ENCODE measurements around the gene SLC12A3.

The SLC12A3 gene

GRCh38 chr16:56848029-56848936, 16.7 kb upstream of the SLC12A3 start:
- no peak for DNase-seq (ENCODE audit: low read depth in 2 of 2)

DNA sequence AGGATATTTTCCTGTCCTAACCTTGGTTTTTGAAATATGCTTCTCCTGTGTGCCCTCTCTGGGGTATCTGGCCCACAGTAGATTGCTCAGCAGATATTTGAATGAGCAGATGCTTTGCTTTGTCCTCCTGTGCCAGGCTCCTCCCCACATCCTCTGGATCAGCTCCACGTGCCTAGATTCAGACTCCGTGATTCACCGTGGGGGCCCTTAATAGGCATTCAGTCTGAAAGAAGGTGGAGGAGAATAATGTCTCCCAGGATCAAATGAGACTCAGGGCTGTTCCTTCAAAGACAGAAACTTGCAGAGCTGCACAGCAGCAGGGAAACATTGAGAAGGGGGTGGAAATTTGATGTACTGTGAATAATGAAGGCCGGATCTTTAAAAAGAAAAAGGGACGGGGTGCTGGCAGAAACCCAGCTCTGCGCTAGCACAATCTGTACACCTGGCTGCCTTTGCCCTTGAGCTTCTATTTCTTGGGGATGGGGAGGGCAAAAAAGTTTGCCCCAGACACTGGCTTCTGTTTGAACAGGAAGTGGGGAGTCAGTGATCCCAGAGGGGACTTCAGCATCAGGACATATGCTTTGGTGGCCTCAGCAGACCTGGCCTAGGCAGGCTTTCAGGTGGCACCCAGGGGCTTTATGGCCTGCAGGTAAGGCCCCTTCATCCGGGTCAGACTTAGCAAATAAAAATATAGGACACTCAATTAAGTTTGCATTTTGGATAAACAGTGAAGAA, 15.9 kb upstream of the SLC12A3 start:
- DNase-seq (ENCODE audit: low read depth in 2 of 2), result no peak

- no peak for DNase-seq (ENCODE audit: low read depth in 2 of 2)
Observed at GRCh38 chr16:56849690-56850680, 15.0 kb upstream of the SLC12A3 start.

DNA sequence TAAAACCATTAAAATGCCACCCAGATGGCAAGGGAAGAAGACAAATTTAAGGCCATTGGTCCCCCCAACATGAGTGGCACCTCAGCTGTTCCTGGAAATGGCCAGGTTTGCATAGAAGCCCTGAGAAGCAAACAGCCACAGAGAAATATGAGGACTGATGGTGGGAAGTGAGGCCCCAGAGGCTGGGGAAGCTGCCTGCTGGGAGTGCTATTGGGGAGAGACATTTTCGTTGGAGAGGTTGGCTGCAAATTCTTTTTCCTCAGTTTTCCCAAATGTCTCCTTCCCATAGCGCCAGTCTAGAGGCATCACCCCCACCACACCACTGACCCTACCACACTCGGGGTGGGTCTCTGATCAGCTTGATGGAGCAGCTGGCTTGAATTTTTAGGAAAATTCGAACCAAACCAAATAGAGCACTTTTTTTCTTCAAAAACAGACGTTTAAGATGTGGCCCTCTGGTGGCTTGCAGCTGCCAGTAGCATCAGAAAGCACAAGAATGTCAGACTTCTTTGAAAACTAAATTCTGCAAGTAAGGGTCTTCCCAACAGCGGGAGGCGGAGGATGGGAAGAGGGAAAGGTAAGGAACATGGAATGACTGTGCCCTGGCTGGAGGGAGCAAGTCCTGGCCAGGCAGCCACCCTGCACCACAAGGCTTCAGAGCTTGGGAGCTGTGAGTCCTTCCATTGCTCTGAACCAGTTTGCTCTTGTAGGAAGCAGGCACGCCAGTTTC, 13.2 kb upstream of the SLC12A3 start:
- no peak for DNase-seq (ENCODE audit: low read depth in 2 of 2)

- DNase-seq (ENCODE audit: low read depth in 2 of 2), result no peak
Observed at GRCh38 chr16:56852401-56852730, 12.6 kb upstream of the SLC12A3 start.

GRCh38 chr16:56852968-56853367, 12.0 kb upstream of the SLC12A3 start:
- no peak for DNase-seq (ENCODE audit: low read depth in 2 of 2)

GRCh38 chr16:56855201-56855600, 9.8 kb upstream of the SLC12A3 start:
- DNase-seq (ENCODE audit: low read depth in 2 of 2), result no peak

- DNase-seq (ENCODE audit: low read depth in 2 of 2), result no peak
Observed at GRCh38 chr16:56855946-56856345, 9.1 kb upstream of the SLC12A3 start.

DNA sequence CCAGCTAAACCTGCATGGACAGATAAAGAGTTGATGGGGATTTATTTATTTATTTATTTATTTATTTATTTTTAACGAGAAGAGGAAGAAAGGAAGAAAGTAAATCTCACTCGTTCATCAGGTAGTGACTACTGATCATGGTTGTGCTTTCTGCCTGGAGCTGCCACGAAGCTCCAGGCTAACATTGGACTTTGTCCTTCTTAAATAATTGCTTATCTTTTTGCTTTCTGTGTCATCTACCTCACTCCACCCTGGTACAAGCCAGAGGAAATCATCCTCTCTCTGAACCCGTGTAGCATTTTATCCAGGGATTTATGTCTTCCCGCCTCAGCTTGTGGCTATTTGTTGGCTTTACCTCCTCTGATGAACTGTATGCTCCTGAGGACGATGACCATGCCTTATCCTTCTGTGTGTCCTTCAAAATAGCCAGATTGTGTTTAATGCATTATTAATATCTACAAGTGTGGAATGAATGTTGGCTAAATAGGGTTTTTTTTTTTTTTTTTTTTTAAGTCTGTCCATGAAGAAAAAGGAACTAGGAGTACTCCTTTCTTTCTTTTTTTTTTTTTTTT, 8.0 kb upstream of the SLC12A3 start:
- no peak for DNase-seq (ENCODE audit: low read depth in 2 of 2)

DNA sequence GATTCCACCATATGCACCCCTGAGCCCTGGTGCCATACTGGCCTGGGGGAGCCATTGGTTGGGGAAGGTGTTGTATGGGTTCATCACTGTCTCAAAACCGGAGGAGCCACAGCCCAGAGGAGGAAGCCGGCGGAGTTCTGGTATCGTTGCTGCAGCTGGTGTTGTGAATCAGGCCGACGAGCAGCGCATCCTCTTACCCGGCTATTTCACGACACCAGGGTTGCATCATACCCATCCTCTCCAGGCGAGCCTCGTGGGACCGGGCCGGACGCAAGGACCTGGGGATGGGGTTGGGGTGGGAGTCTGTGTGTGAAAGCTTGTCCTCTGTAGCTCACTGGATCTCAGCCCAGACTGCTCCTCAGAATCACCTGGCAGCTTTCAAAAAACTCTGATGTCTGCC, 6.6 kb upstream of the SLC12A3 start:
- DNase-seq (ENCODE audit: low read depth in 2 of 2), result no peak

GRCh38 chr16:56859636-56860035, 5.4 kb upstream of the SLC12A3 start:
- DNase-seq (ENCODE audit: low read depth in 2 of 2), result no peak

- no peak for DNase-seq (ENCODE audit: low read depth in 2 of 2)
Observed at GRCh38 chr16:56860226-56861020, 4.6 kb upstream of the SLC12A3 start.

DNA sequence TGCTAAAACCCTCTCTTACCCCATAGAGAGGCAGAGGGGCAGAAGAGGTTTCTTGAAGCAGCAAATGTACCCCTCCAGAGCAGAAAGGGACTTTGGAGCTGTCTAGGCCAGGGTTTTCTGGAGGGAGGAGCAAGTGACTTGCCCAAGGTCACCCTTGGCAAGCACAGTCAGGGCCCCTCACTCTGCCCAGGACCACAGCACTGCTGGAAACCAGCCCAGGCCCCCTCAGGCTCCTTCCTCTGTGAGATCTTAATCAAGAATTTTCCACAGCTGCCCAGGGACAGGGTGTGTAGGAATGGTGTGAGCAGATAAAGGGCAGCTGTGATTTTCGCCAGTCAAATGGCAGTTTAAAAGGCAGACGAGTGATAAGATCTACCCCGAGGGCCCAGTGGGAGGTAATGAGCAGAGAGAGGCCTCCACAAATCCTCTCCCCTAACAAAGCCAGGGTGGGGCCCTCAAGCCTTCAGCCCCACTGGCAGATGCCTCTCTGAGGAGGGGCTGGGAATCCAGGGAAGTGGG, 3.9 kb upstream of the SLC12A3 start:
- DNase-seq (ENCODE audit: low read depth in 2 of 2), result no peak

- no peak for DNase-seq (ENCODE audit: low read depth in 2 of 2)
Observed at GRCh38 chr16:56861756-56862155, 3.3 kb upstream of the SLC12A3 start.

- DNase-seq (ENCODE audit: low read depth in 2 of 2), result no peak
Observed at GRCh38 chr16:56862776-56863175, 2.2 kb upstream of the SLC12A3 start.

GRCh38 chr16:56865394-56866062, 521 bp downstream of the SLC12A3 start:
- DNase-seq (ENCODE audit: low read depth in 2 of 2), result no peak

DNA sequence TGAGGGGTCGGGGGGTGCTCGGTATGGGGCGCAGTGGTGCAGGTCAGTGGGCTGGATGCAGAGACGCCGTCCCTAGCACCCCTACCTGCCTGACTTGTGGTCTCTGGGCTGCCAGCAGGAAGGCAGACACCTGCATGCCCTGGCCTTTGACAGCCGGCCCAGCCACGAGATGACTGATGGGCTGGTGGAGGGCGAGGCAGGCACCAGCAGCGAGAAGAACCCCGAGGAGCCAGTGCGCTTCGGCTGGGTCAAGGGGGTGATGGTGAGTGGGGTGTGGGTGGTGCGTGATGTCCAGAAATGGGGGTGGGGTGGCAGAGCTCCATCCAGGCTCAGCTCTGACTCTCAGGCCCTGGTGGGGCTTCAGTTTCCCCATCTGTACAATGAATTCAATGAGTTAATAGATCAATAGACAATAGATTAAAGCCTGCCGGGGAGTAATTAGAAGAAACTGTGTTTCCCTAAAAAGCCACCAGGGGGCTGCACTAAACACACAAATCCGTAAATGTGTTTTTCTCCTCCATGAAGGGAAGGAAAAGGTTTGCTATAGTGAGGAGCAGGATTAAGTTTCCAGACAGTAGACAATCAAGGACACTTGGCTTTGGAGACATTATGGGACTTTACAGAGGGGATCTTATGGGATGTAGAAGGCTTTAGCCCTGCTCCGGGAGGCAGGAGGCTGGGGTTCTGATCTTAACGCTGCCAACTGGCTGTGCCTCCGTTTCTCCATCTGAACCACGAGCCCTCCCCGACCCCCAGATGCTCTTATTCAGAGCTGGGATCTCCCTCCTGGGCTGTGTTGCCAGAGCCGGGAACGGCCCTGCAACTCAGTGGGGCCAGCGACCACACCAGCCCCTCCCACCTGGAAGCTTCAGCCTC, 2.2 kb downstream of the SLC12A3 start:
- DNase-seq (ENCODE audit: low read depth in 2 of 2), result peak in 1 of 2 donors; percentile 18

DNA sequence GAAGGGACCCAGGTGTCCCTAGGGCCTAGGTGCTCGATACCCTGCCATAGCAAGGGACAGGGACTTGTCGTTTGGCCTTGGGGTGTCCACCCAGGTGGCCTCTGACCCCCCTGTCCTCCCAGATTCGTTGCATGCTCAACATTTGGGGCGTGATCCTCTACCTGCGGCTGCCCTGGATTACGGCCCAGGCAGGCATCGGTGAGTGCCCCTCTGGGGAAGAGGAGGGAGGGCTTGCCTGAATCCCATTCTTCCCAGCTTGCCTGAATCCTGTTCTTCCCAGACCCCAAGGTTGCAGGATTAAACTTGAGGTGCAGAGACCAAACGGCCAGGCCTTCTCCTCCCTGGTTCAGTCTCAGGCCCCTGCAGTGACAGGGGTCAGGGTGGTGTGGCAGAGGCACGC, 3.2 kb downstream of the SLC12A3 start:
- DNase-seq (ENCODE audit: low read depth in 2 of 2), result no peak

Data from stimulated activated CD8-positive, alpha-beta memory T cell treated with anti-CD3 and anti-CD28 coated beads, Interleukin-2, amount 100 ng/mL, for 1 hour (primary cell).